SU-DHL-6 (cell line): ENCODE results near the gene FAM120B.

Source experiments
- H2AFZ ChIP-seq: fragments of 200-600 bp; sonication (generic); 2 replicates; pipeline ENCODE4 v1.6.1; 2014; ENCODE audit warnings: low read depth, mild to moderate bottlenecking, moderate library complexity, mixed read lengths, antibody characterized with exemption, low read length; ENCODE audit not compliant: severe bottlenecking
- H3F3A ChIP-seq: fragments of 200-600 bp; shearing (Covaris generic); 2 replicates; pipeline ENCODE4 v1.6.0; 2016; ENCODE audit warnings: antibody characterized with exemption, mild to moderate bottlenecking; ENCODE audit not compliant: insufficient read depth
- H3K27ac ChIP-seq: fragments of 200-600 bp; sonication (generic); 2 replicates; pipeline ENCODE4 v1.5.1; 2016; ENCODE audit warnings: low read depth, mild to moderate bottlenecking, low read length, moderate library complexity, mixed read lengths
- H3K27me3 ChIP-seq: fragments of 200-600 bp; sonication (generic), shearing (Covaris generic); 2 replicates; pipeline ENCODE4 v1.6.0; 2014; ENCODE audit warnings: mild to moderate bottlenecking, low read length
- H3K36me3 ChIP-seq: fragments of 200-600 bp; sonication (generic); 2 replicates; pipeline ENCODE4 v1.6.1; 2014; ENCODE audit warnings: mild to moderate bottlenecking, low read length, mixed read lengths
- H3K4me2 ChIP-seq: fragments of 300-600, 200-600 bp; shearing (Covaris generic), sonication (generic); 2 replicates; pipeline ENCODE4 v1.6.0; 2014; ENCODE audit warnings: low read length, low read depth, mild to moderate bottlenecking; ENCODE audit not compliant: poor library complexity, severe bottlenecking
- H3K4me3 ChIP-seq: fragments of 200-600 bp; sonication (generic); 2 replicates; pipeline ENCODE4 v1.5.1; 2014; ENCODE audit warnings: antibody characterized with exemption, low read length, mild to moderate bottlenecking, mixed read lengths; ENCODE audit not compliant: insufficient read depth, poor library complexity, severe bottlenecking
- H3K79me2 ChIP-seq: fragments of 200-600 bp; sonication (generic); 2 replicates; pipeline ENCODE4 v1.6.1; 2014; ENCODE audit warnings: mild to moderate bottlenecking, low read length, moderate library complexity; ENCODE audit not compliant: insufficient read depth
- H3K9ac ChIP-seq: fragments of 200-600 bp; sonication (generic); 2 replicates; pipeline ENCODE4 v1.7.0; 2014; ENCODE audit warnings: mild to moderate bottlenecking, low read length
- H3K9me2 ChIP-seq: fragments of 200-600 bp; sonication (generic); replicated peaks from 2 replicates; pipeline ENCODE4 v1.6.1; 2014; ENCODE audit warnings: low read length; ENCODE audit not compliant: insufficient read depth
- H3K9me3 ChIP-seq: fragments of 200-600 bp; sonication (generic); 2 replicates; pipeline ENCODE4 v1.6.1; 2014; ENCODE audit warnings: low read length, mixed read lengths; ENCODE audit not compliant: insufficient read depth
- H4K20me1 ChIP-seq: fragments of 200-600 bp; sonication (generic); 2 replicates; pipeline ENCODE4 v1.6.1; 2014; ENCODE audit warnings: low read depth, mild to moderate bottlenecking, antibody characterized with exemption, low read length, moderate library complexity, mixed read lengths
- EZH2phosphoT487 ChIP-seq: fragments of 200-600 bp; sonication (generic), shearing (Covaris generic); conservative IDR thresholded peaks from 2 replicates; pipeline ENCODE4 v1.6.1; 2018; ENCODE audit warnings: mild to moderate bottlenecking, antibody characterized with exemption, low read length, moderate library complexity, mixed read lengths
- TF ChIP-seq, protein P1 (sequence below): fragments of 200-600 bp; sonication (generic); IDR thresholded peaks from one replicate; pipeline ENCODE4 v1.5.1; 2017; ENCODE audit warnings: antibody characterized with exemption, mild to moderate bottlenecking, low read length, moderate library complexity; ENCODE audit not compliant: insufficient read depth, poor library complexity, severe bottlenecking

Gene FAM120B

GRCh38 chr6:170286246-170286933 is 20.2 kb upstream of the FAM120B start:
- H3K4me2 ChIP-seq, result no peak overlapping the region
- H3K36me3 ChIP-seq, result no peaks in the 10 kb centered on the region
- H3K9ac ChIP-seq, result no peak overlapping the region
- TF ChIP-seq EZH2phosphoT487, result no peak
- no peaks in the 10 kb centered on the region for H3K79me2 ChIP-seq
- H4K20me1 ChIP-seq, result no peaks in the 10 kb centered on the region
- H3K4me3 ChIP-seq, result no peak overlapping the region
- H3F3A ChIP-seq, result no peaks in the 10 kb centered on the region
- H2AFZ ChIP-seq, result no peak overlapping the region
- H3K9me2 ChIP-seq, result no peaks in the 10 kb centered on the region
- H3K27ac ChIP-seq, result no peak overlapping the region
- no peaks in the 10 kb centered on the region for H3K27me3 ChIP-seq
- no peaks in the 10 kb centered on the region for H3K9me3 ChIP-seq

DNA sequence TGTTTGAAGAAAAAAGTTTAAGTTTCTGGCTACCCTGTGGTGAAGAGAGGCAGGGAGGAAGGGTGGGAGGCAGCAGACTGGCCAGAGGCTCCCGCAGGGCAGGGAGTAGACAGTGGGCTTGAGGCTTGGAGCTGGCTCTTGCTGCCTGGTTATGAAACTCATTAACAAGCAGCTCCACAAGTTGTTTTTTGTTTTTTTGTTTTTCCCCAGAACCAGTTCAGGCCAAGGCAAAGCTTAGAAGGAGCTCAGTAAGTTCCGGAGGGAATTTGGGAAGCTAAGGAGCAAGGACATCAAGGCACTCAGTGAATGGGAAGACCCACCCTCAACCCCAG is 19.7 kb upstream of the FAM120B start:
- H3K9me3 ChIP-seq, result no peaks in the 10 kb centered on the region
- no peaks in the 10 kb centered on the region for H3K27me3 ChIP-seq
- no peaks in the 10 kb centered on the region for H3K9me2 ChIP-seq
- TF ChIP-seq, protein P1, sequence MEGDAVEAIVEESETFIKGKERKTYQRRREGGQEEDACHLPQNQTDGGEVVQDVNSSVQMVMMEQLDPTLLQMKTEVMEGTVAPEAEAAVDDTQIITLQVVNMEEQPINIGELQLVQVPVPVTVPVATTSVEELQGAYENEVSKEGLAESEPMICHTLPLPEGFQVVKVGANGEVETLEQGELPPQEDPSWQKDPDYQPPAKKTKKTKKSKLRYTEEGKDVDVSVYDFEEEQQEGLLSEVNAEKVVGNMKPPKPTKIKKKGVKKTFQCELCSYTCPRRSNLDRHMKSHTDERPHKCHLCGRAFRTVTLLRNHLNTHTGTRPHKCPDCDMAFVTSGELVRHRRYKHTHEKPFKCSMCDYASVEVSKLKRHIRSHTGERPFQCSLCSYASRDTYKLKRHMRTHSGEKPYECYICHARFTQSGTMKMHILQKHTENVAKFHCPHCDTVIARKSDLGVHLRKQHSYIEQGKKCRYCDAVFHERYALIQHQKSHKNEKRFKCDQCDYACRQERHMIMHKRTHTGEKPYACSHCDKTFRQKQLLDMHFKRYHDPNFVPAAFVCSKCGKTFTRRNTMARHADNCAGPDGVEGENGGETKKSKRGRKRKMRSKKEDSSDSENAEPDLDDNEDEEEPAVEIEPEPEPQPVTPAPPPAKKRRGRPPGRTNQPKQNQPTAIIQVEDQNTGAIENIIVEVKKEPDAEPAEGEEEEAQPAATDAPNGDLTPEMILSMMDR, result no peak
- TF ChIP-seq EZH2phosphoT487, result no peak
- no peak overlapping the region for H2AFZ ChIP-seq
- H3K27ac ChIP-seq, result no peak overlapping the region
- no peak overlapping the region for H3K9ac ChIP-seq
- no peaks in the 10 kb centered on the region for H4K20me1 ChIP-seq
- H3K36me3 ChIP-seq, result no peaks in the 10 kb centered on the region
- H3K4me2 ChIP-seq, result no peak overlapping the region
- H3K79me2 ChIP-seq, result no peaks in the 10 kb centered on the region
- H3K4me3 ChIP-seq, result no peak overlapping the region
- H3F3A ChIP-seq, result no peaks in the 10 kb centered on the region

DNA sequence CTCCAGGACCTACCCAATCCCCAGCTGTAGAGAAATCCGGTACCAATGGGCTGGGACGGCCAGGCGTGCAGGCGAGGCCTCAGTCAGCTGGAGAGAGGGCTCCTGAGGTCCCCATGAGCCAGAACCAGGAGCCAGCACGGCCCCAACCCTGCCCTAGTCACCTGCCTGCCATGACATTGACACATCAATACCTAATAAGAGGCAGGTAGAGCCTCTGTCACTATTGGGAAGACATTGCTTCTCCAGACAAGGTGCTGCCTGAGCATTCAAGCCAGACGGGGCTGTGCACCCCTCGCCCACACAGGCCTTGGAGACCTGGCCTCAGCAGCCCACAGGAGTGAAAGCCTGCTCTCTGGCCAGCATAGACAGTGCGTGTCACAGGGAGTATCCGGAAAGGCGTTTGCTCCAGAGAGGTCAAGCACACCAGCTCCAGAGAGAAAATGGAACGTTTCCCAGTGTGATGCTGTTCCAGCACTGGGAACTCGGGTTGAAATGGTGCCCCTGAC is 19.1 kb upstream of the FAM120B start:
- H3K27ac ChIP-seq, result no peak overlapping the region
- no peak for TF ChIP-seq EZH2phosphoT487
- TF ChIP-seq, protein P1, result no peak
- H3F3A ChIP-seq, result no peaks in the 10 kb centered on the region
- no peak overlapping the region for H3K4me3 ChIP-seq
- H3K36me3 ChIP-seq, result no peaks in the 10 kb centered on the region
- no peaks in the 10 kb centered on the region for H4K20me1 ChIP-seq
- no peak overlapping the region for H3K4me2 ChIP-seq
- no peaks in the 10 kb centered on the region for H3K27me3 ChIP-seq
- H3K79me2 ChIP-seq, result no peaks in the 10 kb centered on the region
- H3K9me2 ChIP-seq, result no peaks in the 10 kb centered on the region
- H3K9me3 ChIP-seq, result no peaks in the 10 kb centered on the region
- no peak overlapping the region for H3K9ac ChIP-seq
- no peak overlapping the region for H2AFZ ChIP-seq

DNA sequence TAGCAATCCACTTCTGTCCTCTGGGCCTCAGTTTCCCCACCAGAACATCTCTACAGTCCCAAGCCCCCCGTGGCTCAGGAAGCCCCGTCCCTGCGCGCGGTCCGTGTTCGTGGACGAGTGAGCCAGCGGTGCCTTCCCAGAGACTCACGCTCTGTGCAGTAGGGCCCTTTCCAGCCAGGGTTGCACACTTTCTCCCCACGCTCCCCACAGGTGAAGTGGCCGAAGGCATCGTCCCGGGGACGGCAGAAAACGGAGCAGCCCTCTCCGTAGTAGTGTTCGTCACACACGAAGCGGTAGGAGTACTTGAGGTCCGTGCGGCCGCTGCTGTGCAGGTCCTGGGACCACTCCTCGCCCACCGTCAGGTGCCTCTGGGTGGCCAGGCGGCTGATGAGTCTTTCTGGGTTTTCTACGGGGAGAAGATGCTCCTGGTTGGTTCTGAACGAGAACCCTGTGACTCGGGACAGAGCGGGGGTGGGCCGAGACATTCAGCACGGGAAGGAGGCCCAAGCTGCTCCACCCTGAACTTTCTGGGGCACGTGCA is 18.4 kb upstream of the FAM120B start:
- H3K4me2 ChIP-seq, result no peak overlapping the region
- no peak overlapping the region for H3K27ac ChIP-seq
- no peak overlapping the region for H2AFZ ChIP-seq
- no peaks in the 10 kb centered on the region for H4K20me1 ChIP-seq
- H3K9ac ChIP-seq, result no peak overlapping the region
- H3K9me3 ChIP-seq, result no peaks in the 10 kb centered on the region
- H3K79me2 ChIP-seq, result no peaks in the 10 kb centered on the region
- H3F3A ChIP-seq, result no peaks in the 10 kb centered on the region
- H3K9me2 ChIP-seq, result no peaks in the 10 kb centered on the region
- H3K36me3 ChIP-seq, result no peaks in the 10 kb centered on the region
- TF ChIP-seq, protein P1, result no peak
- TF ChIP-seq EZH2phosphoT487, result no peak
- H3K27me3 ChIP-seq, result no peaks in the 10 kb centered on the region
- no peak overlapping the region for H3K4me3 ChIP-seq
